ENCODE data around the gene AUP1. TPM values are rescaled to one million over a fixed set of nuclear protein-coding genes. Genes with fewer than 3 reads are reported as not detected.
A peak's percentile ranks its signal among the peaks of the same experiment; 100 is the strongest.
"Not testable (repeated sequence)": the region's sequence is repeated elsewhere in the genome, so short reads cannot be mapped to it uniquely, and the experiment has no call there.

AUP1 gene
- polyA plus RNA-seq, 2 of the 4 experiments (the other 2 are of a cell fraction): 129 to 164 TPM

GRCh38 chr2:74564222-74564621 is 34.7 kb upstream of the AUP1 start (continued):
- TF ChIP-seq RAD21 (conservative IDR thresholded peaks at IDR 0.05 in 1 of 2, IDR thresholded peaks at IDR 0.05 in 1 of 2): no peak
- no peak for TF ChIP-seq ZC3H11A (IDR thresholded peaks at IDR 0.05)
- TF ChIP-seq GATA3 (IDR thresholded peaks at IDR 0.05; ENCODE audit: borderline replicate concordance): no peak

DNA sequence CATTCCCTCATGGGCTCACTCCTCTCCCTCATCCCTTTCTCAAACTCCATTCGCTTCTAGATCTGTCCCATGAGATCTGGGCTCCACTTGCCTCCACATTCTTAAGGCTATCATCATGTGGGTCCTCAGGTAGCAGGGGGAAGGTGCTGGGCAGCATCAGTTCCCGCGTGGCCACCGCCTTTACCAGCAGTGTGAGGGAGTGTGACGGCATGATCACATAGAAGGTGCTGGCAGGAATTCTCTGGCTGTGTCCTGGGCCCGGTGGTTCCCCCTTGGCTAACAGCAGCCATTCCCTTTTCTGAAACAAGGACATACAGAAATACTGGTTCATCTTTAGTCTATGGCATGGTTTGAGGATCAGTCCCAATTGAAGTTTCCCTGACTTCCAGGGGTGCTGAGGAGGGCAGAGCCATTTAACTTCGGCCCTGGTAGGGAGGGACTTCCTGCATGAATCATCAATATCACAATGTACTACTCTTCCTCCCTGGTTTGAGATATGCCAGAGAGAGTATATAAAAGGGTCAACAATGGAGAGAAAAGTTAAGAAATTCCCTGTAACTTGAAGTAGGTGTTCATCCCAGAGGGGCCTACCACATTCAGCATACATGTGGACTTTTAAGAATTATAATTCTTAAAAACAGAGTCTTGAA is 32.7 kb upstream of the AUP1 start:
- no peak overlapping the region for H3K4me2 ChIP-seq
- ChIA-PET POLR2A (no interaction called here), CTCF (interaction anchor here (1.0 kb wide), 1 partner anchor 23 kb away, joined by 3 read pairs; no protein-coding TSS in a partner anchor)
- ATAC-seq (no peak), FAIRE-seq (no peak), DNase-seq (ENCODE audit: low read depth in 1 of 2, low spot score in 1 of 2) (no peak)
- no peak for TF ChIP-seq FOXS1 (CRISPR knock-in tag; IDR thresholded peaks at IDR 0.05)
- H3K27ac ChIP-seq: no peak overlapping the region
- H3K9me3 ChIP-seq: no peaks in the 10 kb centered on the region
- H3K4me1 ChIP-seq: no peaks in the 10 kb centered on the region
- H3K4me3 ChIP-seq: no peak overlapping the region
- 73% methylated on average over 7 of the region's 7 CpGs for WGBS (ENCODE audit: missing lambda C conversion rate)

DNA sequence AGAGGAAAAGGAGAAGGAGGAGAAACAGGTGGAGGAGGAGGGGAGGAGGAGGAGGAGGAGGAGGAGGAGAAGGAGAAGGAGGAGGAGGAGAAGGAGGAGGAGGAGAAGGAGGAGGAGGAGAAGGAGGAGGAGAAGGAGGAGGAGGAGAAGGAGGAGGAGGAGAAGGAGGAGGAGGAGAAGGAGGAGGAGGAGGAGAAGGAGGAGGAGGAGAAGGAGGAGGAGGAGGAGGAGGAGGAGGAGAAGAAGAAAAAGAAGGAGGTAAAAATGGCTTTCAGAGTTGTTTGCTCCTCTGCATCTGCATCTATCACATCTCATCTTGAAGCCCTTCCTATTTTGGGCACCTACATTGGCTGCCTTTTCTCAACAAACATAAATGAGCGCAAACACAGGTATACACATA is 31.5 kb upstream of the AUP1 start:
- WGBS (ENCODE audit: missing lambda C conversion rate): 87% methylated on average over 1 of the region's 1 CpG
- H3K4me3 ChIP-seq; DNase-seq (ENCODE audit: low read depth in 1 of 2, low spot score in 1 of 2); H3K4me2 ChIP-seq; POLR2A ChIA-PET; H3K9me3 ChIP-seq; H3K4me1 ChIP-seq; ATAC-seq; H3K27ac ChIP-seq; FAIRE-seq: not testable (repeated sequence)
- CTCF ChIA-PET: interaction anchor here (8.6 kb wide), 1 partner anchor 26 kb away, joined by 63 read pairs; no protein-coding TSS in a partner anchor

DNA sequence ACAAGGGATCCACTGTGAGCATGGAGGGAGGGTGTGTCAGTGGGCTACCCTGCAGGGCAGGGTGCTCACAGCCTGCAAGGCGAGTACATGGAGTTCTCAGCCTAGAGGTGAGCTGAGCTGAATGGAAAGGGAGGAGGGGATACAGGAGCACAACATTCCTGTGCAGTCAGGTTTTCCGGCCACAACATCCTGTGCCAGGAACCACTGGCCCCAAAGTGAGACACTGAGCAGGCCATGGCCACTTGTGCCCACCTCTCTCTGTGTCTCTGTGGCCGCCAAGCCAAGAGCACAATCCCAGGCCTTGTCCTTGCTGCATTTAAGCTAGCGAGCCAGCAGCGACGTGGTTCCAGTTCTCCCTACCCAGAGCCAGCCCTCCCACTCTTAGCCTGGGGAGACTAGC is 31.1 kb upstream of the AUP1 start:
- Histone ChIP-seq H3K9me3 (no peaks in the 10 kb centered on the region), H3K4me2 (no peak overlapping the region), H3K4me1 (no peaks in the 10 kb centered on the region), H3K27ac (no peak overlapping the region), H3K4me3 (no peak overlapping the region)
- ATAC-seq: peak; percentile 9 to 10; a peak in 2 of 6 replicates
- ChIA-PET CTCF (interaction anchor here (2.1 to 8.6 kb wide), 2 partner anchors 27 to 77 kb away, joined by 6 to 63 read pairs; partner anchors contain the start of genes CCDC142 and TTC31), POLR2A (no interaction called here)
- TF ChIP-seq, protein P1, sequence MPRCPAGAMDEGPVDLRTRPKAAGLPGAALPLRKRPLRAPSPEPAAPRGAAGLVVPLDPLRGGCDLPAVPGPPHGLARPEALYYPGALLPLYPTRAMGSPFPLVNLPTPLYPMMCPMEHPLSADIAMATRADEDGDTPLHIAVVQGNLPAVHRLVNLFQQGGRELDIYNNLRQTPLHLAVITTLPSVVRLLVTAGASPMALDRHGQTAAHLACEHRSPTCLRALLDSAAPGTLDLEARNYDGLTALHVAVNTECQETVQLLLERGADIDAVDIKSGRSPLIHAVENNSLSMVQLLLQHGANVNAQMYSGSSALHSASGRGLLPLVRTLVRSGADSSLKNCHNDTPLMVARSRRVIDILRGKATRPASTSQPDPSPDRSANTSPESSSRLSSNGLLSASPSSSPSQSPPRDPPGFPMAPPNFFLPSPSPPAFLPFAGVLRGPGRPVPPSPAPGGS (IDR thresholded peaks at IDR 0.05): no peak
- TF ChIP-seq POLR2AphosphoS2 (conservative IDR thresholded peaks at IDR 0.05; ENCODE audit: low read length) (no peak), ESRRA (IDR thresholded peaks at IDR 0.05; ENCODE audit: borderline replicate concordance, low read length) (no peak), ZFP36 (IDR thresholded peaks at IDR 0.05; ENCODE audit: borderline replicate concordance, partially characterized antibody) (no peak), HOXB5 (CRISPR knock-in tag; IDR thresholded peaks at IDR 0.05) (no peak), EHF (CRISPR knock-in tag; IDR thresholded peaks at IDR 0.05) (no peak), HOXB13 (CRISPR knock-in tag; IDR thresholded peaks at IDR 0.05; ENCODE audit: low read depth) (no peak), HEYL (CRISPR knock-in tag; IDR thresholded peaks at IDR 0.05) (no peak), CBX8 (IDR thresholded peaks at IDR 0.05) (no peak), POLR2A (IDR thresholded peaks at IDR 0.05; ENCODE audit: low read length) (no peak), JUN (IDR thresholded peaks at IDR 0.05) (no peak), ATOH8 (CRISPR knock-in tag; IDR thresholded peaks at IDR 0.05; ENCODE audit: low read depth) (no peak), CHD4 (IDR thresholded peaks at IDR 0.05; ENCODE audit: borderline replicate concordance) (no peak), MAFK (IDR thresholded peaks at IDR 0.05; ENCODE audit: partially characterized antibody) (no peak), CEBPB (IDR thresholded peaks at IDR 0.05) (no peak)
- TF ChIP-seq, protein P2, sequence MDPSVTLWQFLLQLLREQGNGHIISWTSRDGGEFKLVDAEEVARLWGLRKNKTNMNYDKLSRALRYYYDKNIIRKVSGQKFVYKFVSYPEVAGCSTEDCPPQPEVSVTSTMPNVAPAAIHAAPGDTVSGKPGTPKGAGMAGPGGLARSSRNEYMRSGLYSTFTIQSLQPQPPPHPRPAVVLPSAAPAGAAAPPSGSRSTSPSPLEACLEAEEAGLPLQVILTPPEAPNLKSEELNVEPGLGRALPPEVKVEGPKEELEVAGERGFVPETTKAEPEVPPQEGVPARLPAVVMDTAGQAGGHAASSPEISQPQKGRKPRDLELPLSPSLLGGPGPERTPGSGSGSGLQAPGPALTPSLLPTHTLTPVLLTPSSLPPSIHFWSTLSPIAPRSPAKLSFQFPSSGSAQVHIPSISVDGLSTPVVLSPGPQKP (IDR thresholded peaks at IDR 0.05; ENCODE audit: low read depth, low read length): no peak
- TF ChIP-seq, protein P3, sequence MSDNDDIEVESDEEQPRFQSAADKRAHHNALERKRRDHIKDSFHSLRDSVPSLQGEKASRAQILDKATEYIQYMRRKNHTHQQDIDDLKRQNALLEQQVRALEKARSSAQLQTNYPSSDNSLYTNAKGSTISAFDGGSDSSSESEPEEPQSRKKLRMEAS (IDR thresholded peaks at IDR 0.05): no peak
- WGBS (ENCODE audit: missing lambda C conversion rate): 71% methylated on average over 6 of the region's 6 CpGs
- FAIRE-seq: no peak
- no peak for DNase-seq (ENCODE audit: low read depth in 1 of 2, low spot score in 1 of 2)

Data from A549 (cell line).